Neutrophil (primary cell): ENCODE results near the gene WDR37.
"Not testable (repeated sequence)": the region's sequence is repeated elsewhere in the genome, so short reads cannot be mapped to it uniquely, and the experiment has no call there.

Experiments used
- H3K27ac ChIP-seq: fragments of 200-600 bp; sonication (generic); 2 replicates; pipeline ENCODE4 v1.5.1; 2016; ENCODE audit warnings: mild to moderate bottlenecking, moderate library complexity
- H3K27me3 ChIP-seq: fragments of 200-600 bp; sonication (generic); 2 replicates; pipeline ENCODE4 v1.6.0; 2016; ENCODE audit warnings: mild to moderate bottlenecking
- H3K36me3 ChIP-seq: fragments of 200-600 bp; sonication (generic); 2 replicates; pipeline ENCODE4 v1.5.1; 2017
- H3K4me1 ChIP-seq, 2 experiments: fragments of 200-600 bp in 1 of 2; sonication (generic) in 1 of 2; 1 replicate in 1 of 2; 2 replicates in 1 of 2; pipeline versions ENCODE4 v1.5.1 to v1.6.1; 2013 to 2016; ENCODE audit warnings: low read depth in 1 of 2, low read length in 1 of 2, mild to moderate bottlenecking in 1 of 2, moderate library complexity in 1 of 2; ENCODE audit not compliant: control insufficient read depth in 1 of 2, insufficient read depth in 1 of 2
- H3K4me3 ChIP-seq, 2 experiments: fragments of 200-600 bp in 1 of 2; sonication (generic) in 1 of 2; 1 replicate in 1 of 2; 2 replicates in 1 of 2; pipeline ENCODE4 v1.5.1; 2013 to 2016; ENCODE audit warnings: low read depth in 1 of 2, low read length in 1 of 2, mild to moderate bottlenecking in 1 of 2, moderate library complexity in 1 of 2
- H3K9me3 ChIP-seq: fragments of 200-600 bp; sonication (generic); 2 replicates; pipeline ENCODE4 v1.5.1; 2016
- TF ChIP-seq, protein P1 (sequence below): fragments of 200-600 bp; sonication (generic); IDR thresholded peaks from 2 replicates; pipeline ENCODE4 v1.5.1; 2016; ENCODE audit warnings: antibody characterized with exemption

The WDR37 gene

DNA sequence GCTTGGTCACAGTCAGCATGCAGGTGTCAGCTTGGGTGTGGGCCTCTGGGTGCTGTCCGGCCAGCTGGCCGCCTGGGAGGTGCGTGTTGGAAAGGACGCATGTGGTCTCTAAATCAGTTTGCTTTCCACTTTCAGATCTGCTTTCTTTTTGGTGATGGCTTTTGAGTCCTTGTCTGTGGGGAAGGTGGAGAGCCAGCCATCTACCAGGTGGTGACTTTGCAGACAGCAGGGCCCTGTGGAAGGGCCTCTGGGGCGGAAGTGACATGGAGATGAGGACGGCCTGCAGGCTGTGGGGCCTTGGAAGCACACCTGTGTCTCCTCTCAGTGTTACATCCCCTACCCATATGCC is 59.4 kb downstream of the WDR37 start:
- H3K4me1 ChIP-seq: no peaks in the 10 kb centered on the region
- H3K36me3 ChIP-seq: peaks cover 96% of the 10 kb centered on the region
- H3K9me3 ChIP-seq: no peaks in the 10 kb centered on the region
- TF ChIP-seq, protein P1, sequence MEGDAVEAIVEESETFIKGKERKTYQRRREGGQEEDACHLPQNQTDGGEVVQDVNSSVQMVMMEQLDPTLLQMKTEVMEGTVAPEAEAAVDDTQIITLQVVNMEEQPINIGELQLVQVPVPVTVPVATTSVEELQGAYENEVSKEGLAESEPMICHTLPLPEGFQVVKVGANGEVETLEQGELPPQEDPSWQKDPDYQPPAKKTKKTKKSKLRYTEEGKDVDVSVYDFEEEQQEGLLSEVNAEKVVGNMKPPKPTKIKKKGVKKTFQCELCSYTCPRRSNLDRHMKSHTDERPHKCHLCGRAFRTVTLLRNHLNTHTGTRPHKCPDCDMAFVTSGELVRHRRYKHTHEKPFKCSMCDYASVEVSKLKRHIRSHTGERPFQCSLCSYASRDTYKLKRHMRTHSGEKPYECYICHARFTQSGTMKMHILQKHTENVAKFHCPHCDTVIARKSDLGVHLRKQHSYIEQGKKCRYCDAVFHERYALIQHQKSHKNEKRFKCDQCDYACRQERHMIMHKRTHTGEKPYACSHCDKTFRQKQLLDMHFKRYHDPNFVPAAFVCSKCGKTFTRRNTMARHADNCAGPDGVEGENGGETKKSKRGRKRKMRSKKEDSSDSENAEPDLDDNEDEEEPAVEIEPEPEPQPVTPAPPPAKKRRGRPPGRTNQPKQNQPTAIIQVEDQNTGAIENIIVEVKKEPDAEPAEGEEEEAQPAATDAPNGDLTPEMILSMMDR: no peak
- no peak overlapping the region for H3K27ac ChIP-seq
- H3K4me3 ChIP-seq: no peak overlapping the region
- no peaks in the 10 kb centered on the region for H3K27me3 ChIP-seq

DNA sequence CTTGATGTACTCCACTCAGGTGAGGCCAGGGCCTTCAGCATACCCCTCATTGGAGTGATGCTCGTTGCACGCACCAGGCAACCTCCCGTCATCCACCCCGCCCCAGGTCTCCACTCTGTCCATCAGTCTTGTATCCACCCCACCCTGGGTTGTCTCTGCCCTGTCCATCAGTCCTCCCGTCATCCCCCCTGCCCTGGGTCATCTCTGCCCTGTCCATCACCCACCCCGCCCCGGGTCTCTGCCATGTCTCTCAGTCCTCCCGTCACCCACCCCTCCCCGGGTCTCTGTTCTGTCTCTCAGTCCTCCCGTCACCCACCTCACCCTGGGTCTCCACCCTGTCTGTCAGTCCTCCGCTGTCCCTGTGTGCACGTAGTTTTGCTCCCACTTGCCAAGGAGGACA is 59.9 kb downstream of the WDR37 start:
- Histone ChIP-seq H3K4me1 (no peaks in the 10 kb centered on the region), H3K36me3 (peaks cover 96% of the 10 kb centered on the region), H3K4me3 (no peak overlapping the region), H3K27ac (no peak overlapping the region), H3K9me3 (no peaks in the 10 kb centered on the region), H3K27me3 (no peaks in the 10 kb centered on the region)
- TF ChIP-seq, protein P1: no peak

DNA sequence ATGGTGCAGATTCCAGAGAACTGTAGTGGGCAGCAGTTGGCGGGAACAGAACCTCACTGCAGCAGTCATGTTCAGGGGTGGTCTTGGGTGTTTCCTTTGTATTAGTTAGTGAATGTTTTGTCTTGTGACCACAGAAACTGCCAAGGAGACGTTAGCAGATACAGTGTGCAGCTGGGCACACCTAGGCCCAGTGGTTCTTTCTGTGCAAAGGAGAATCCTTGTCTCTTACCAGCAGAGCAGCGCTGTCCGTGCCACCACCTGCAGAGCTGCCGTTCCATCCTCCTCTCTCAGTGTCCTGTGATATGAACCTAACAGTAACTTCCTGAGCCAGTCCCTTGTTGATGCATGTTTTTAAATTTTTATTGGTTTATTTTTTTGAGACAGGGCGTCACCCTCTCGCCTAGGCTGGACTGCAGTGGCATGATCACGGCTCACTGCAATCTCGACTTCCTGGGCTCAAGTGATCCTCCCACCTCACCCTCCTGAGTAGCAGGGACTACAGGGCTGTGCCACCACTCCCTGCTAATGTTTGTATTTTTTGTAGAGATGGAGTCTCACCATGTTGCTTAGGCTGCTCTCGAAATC is 60.6 kb downstream of the WDR37 start:
- H3K36me3 ChIP-seq: peaks cover 96% of the 10 kb centered on the region
- TF ChIP-seq, protein P1: no peak
- no peak overlapping the region for H3K27ac ChIP-seq
- H3K4me3 ChIP-seq: no peak overlapping the region
- no peaks in the 10 kb centered on the region for H3K4me1 ChIP-seq
- H3K9me3 ChIP-seq: no peaks in the 10 kb centered on the region
- H3K27me3 ChIP-seq: no peaks in the 10 kb centered on the region

DNA sequence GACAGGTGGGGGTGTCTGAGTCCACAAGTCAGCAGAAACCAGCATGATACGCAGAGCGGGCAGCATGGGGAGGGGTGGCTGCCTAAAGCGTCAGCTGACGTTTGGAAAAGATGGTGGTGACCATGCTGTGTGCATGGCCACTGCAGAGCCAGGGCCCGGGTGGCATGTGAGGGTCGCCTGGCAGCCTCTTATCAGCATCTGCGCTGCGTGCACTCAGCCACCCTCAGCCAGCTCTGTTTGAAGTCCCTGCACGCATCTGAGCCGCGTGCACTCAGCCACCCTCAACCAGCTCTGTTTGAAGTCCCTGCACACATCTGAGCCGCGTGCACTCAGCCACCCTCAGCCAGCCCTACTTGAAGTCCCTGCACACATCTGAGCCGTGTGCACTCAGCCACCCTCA is 61.5 kb downstream of the WDR37 start:
- TF ChIP-seq, protein P1: no peak
- Histone ChIP-seq H3K27me3 (no peaks in the 10 kb centered on the region), H3K4me1 (no peaks in the 10 kb centered on the region), H3K4me3 (no peak overlapping the region), H3K27ac (no peak overlapping the region), H3K36me3 (peaks cover 96% of the 10 kb centered on the region), H3K9me3 (no peaks in the 10 kb centered on the region)

DNA sequence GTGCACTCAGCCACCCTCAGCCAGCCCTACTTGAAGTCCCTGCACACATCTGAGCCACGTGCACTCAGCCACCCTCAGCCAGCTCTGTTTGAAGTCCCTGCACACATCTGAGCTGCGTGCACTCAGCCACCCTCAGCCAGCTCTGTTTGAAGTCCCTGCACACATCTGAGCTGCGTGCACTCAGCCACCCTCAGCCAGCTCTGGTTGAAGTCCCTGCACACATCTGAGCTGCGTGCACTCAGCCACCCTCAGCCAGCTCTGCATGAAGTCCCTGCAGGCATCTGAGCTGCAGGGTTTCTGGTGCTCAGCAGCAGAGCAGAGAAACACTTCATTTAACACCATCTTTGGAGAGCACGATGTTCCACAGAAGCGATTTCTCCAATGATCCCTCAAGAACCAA is 62.1 kb downstream of the WDR37 start:
- H3K9me3 ChIP-seq, H3K27me3 ChIP-seq, H3K4me3 ChIP-seq, H3K4me1 ChIP-seq, H3K27ac ChIP-seq: not testable (repeated sequence)
- peaks cover 96% of the 10 kb centered on the region for H3K36me3 ChIP-seq

DNA sequence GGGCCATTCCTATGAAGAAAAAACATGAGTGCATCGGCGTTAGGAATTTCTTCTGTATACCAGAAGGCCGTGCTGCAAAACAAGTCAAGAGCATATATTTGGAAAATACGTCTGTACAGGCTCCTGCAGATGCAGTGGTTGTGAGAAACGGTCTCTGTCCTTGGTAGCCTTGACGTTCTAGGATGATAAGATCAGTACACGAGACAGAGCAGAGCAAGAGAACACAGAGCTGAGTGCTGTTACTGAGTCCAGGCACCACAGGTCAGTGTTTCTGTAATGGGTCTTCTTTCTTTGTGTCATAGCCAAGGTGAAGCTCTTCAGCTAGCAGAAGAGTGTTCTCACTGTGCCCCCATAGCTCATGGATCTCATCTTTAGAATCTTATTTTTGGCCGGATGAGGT is 62.8 kb downstream of the WDR37 start:
- peaks cover 97% of the 10 kb centered on the region for H3K36me3 ChIP-seq
- TF ChIP-seq, protein P1: no peak
- H3K27ac ChIP-seq: no peak overlapping the region
- H3K27me3 ChIP-seq: no peaks in the 10 kb centered on the region
- H3K4me1 ChIP-seq: peaks cover 0 to 3% of the 10 kb centered on the region in 2 experiments
- no peaks in the 10 kb centered on the region for H3K9me3 ChIP-seq
- H3K4me3 ChIP-seq: no peak overlapping the region
